Neural crest cell (in vitro differentiated cells): ENCODE results near the gene ERBB2. TPM values are rescaled to one million over a fixed set of nuclear protein-coding genes. Genes with fewer than 3 reads are reported as not detected.
"Not testable (repeated sequence)": the region's sequence is repeated elsewhere in the genome, so short reads cannot be mapped to it uniquely, and the experiment has no call there.

ENCODE experiments used
- DNase-seq: peaks from one replicate; pipeline ENCODE4 v3.0.0; 2021; ENCODE audit warnings: low read depth, mixed read lengths, low spot score
- H3K27ac Mint-ChIP-seq: one replicate; pipeline ENCODE4 v1.8.0; 2021; ENCODE audit warnings: mild to moderate bottlenecking, mixed read lengths; ENCODE audit not compliant: unreplicated experiment
- H3K27me3 Mint-ChIP-seq: 2 replicates; pipeline ENCODE4 v1.8.0; 2021; ENCODE audit warnings: low read depth, mild to moderate bottlenecking, mixed read lengths
- H3K36me3 Mint-ChIP-seq: 2 replicates; pipeline ENCODE4 v1.8.0; 2021; ENCODE audit warnings: low read depth, mild to moderate bottlenecking, mixed read lengths
- H3K4me1 Mint-ChIP-seq: 2 replicates; pipeline ENCODE4 v1.8.0; 2021; ENCODE audit warnings: mixed read lengths
- H3K4me3 Mint-ChIP-seq: one replicate; pipeline ENCODE4 v1.8.0; 2021; ENCODE audit warnings: mild to moderate bottlenecking, mixed read lengths
- H3K9me3 Mint-ChIP-seq: 2 replicates; pipeline ENCODE4 v1.8.0; 2021; ENCODE audit warnings: mixed read lengths
- CTCF ChIP-seq: fragments of 200-600 bp; sonication (generic); conservative IDR thresholded peaks from 2 replicates; pipeline ENCODE4 v1.5.0; 2021; ENCODE audit warnings: antibody characterized with exemption, mild to moderate bottlenecking
- total RNA-seq: library from RNA; stranded (reverse); gene quantifications from 2 replicates; pipeline ENCODE4 v1.2.1, GENCODE V29; 2021

The ERBB2 gene
- total RNA-seq, 1 donor from 2014 or later: 78.4 TPM

- Mint-ChIP-seq H3K4me3 (peak overlapping the region; percentile 88), H3K27ac (no peak overlapping the region), H3K4me1 (peaks cover 61% of the 10 kb centered on the region), H3K9me3 (no peaks in the 10 kb centered on the region), H3K27me3 (peaks cover 3% of the 10 kb centered on the region), H3K36me3 (no peaks in the 10 kb centered on the region)
- no peak for TF ChIP-seq CTCF
- no peak for DNase-seq
Observed at GRCh38 chr17:39696731-39697130, 3.1 kb upstream of the ERBB2 start.

GRCh38 chr17:39697961-39698360, 1.9 kb upstream of the ERBB2 start:
- H3K4me1 Mint-ChIP-seq: peaks cover 73% of the 10 kb centered on the region
- DNase-seq: no peak
- H3K36me3 Mint-ChIP-seq: no peaks in the 10 kb centered on the region
- peak overlapping the region; percentile 84 for H3K4me3 Mint-ChIP-seq
- TF ChIP-seq CTCF: no peak
- H3K9me3 Mint-ChIP-seq: no peaks in the 10 kb centered on the region
- peaks cover 3% of the 10 kb centered on the region for H3K27me3 Mint-ChIP-seq
- no peak overlapping the region for H3K27ac Mint-ChIP-seq

GRCh38 chr17:39699157-39699817, 577 bp upstream of the ERBB2 start:
- not testable (repeated sequence) for DNase-seq, H3K9me3 Mint-ChIP-seq, H3K27me3 Mint-ChIP-seq, H3K36me3 Mint-ChIP-seq
- Mint-ChIP-seq H3K4me1 (peaks cover 79% of the 10 kb centered on the region), H3K4me3 (peak overlapping the region; percentile 96), H3K27ac (peak overlapping the region; percentile 93)

GRCh38 chr17:39700148-39700987, 504 bp downstream of the ERBB2 start:
- no peak for TF ChIP-seq CTCF
- H3K27me3 Mint-ChIP-seq: peaks cover 3% of the 10 kb centered on the region
- no peaks in the 10 kb centered on the region for H3K9me3 Mint-ChIP-seq
- no peak overlapping the region for H3K27ac Mint-ChIP-seq
- DNase-seq: peak; percentile 31
- H3K36me3 Mint-ChIP-seq: no peaks in the 10 kb centered on the region
- peaks cover 68% of the 10 kb centered on the region for H3K4me1 Mint-ChIP-seq
- peak overlapping the region; percentile 96 for H3K4me3 Mint-ChIP-seq

- peak overlapping the region; percentile 91 for H3K4me3 Mint-ChIP-seq
- H3K27ac Mint-ChIP-seq: no peak overlapping the region
- no peak for TF ChIP-seq CTCF
- no peaks in the 10 kb centered on the region for H3K27me3 Mint-ChIP-seq
- no peaks in the 10 kb centered on the region for H3K36me3 Mint-ChIP-seq
- DNase-seq: no peak
- H3K4me1 Mint-ChIP-seq: peaks cover 60% of the 10 kb centered on the region
- no peaks in the 10 kb centered on the region for H3K9me3 Mint-ChIP-seq
Observed at GRCh38 chr17:39701012-39701783, 1.3 kb downstream of the ERBB2 start.
